Measurements from ENCODE around the gene C5AR1.
"Not testable (repeated sequence)": the region's sequence is repeated elsewhere in the genome, so short reads cannot be mapped to it uniquely, and the experiment has no call there.

Gene C5AR1

GRCh38 chr19:47309608-47310007 is at the start of gene C5AR1:
C5AR1 (plus strand) TSS chr19:47309861; CDS start chr19:47309896, 35 bp downstream.
- in situ Hi-C loops (cut with MboI; ENCODE audit: low sequenced_read_pairs), result no loop called here

- in situ Hi-C loops (cut with MboI; ENCODE audit: low sequenced_read_pairs), result no loop called here
Measured at GRCh38 chr19:47260476-47260875, 49.2 kb upstream of the C5AR1 start.

GRCh38 chr19:47261946-47262793 is 47.5 kb upstream of the C5AR1 start:
- in situ Hi-C loops (cut with MboI; ENCODE audit: low sequenced_read_pairs), result not testable (repeated sequence)

- in situ Hi-C loops (cut with MboI; ENCODE audit: low sequenced_read_pairs), result no loop called here
Measured at GRCh38 chr19:47264629-47265028, 45.0 kb upstream of the C5AR1 start.

GRCh38 chr19:47266401-47266941 is 43.2 kb upstream of the C5AR1 start:
- in situ Hi-C loops (cut with MboI; ENCODE audit: low sequenced_read_pairs), result no loop called here

- in situ Hi-C loops (cut with MboI; ENCODE audit: low sequenced_read_pairs), result no loop called here
Measured at GRCh38 chr19:47267350-47267759, 42.3 kb upstream of the C5AR1 start.

- in situ Hi-C loops (cut with MboI; ENCODE audit: low sequenced_read_pairs), result no loop called here
Measured at GRCh38 chr19:47268028-47268427, 41.6 kb upstream of the C5AR1 start.

- in situ Hi-C loops (cut with MboI; ENCODE audit: low sequenced_read_pairs), result no loop called here
Measured at GRCh38 chr19:47269596-47269995, 40.1 kb upstream of the C5AR1 start.

GRCh38 chr19:47270408-47270807 is 39.3 kb upstream of the C5AR1 start:
- in situ Hi-C loops (cut with MboI; ENCODE audit: low sequenced_read_pairs), result no loop called here

- in situ Hi-C loops (cut with MboI; ENCODE audit: low sequenced_read_pairs), result no loop called here
Measured at GRCh38 chr19:47271949-47272348, 37.7 kb upstream of the C5AR1 start.

- in situ Hi-C loops (cut with MboI; ENCODE audit: low sequenced_read_pairs), result no loop called here
Measured at GRCh38 chr19:47272448-47273312, 37.0 kb upstream of the C5AR1 start.

GRCh38 chr19:47273313-47274070 is 36.2 kb upstream of the C5AR1 start:
- in situ Hi-C loops (cut with MboI; ENCODE audit: low sequenced_read_pairs), result no loop called here

GRCh38 chr19:47274071-47274890 is 35.4 kb upstream of the C5AR1 start, which contains the start of gene INAFM1:
INAFM1 (plus strand) TSS chr19:47274885; CDS start chr19:47274920, 35 bp downstream.
- in situ Hi-C loops (cut with MboI; ENCODE audit: low sequenced_read_pairs), result no loop called here

GRCh38 chr19:47274891-47275761 is 34.5 kb upstream of the C5AR1 start:
- in situ Hi-C loops (cut with MboI; ENCODE audit: low sequenced_read_pairs), result loop anchor here (25.0 kb wide), 1 partner anchor 412 kb away; no protein-coding TSS in a partner anchor

GRCh38 chr19:47275791-47276461 is 33.7 kb upstream of the C5AR1 start:
- in situ Hi-C loops (cut with MboI; ENCODE audit: low sequenced_read_pairs), result loop anchor here (25.0 kb wide), 1 partner anchor 411 kb away; no protein-coding TSS in a partner anchor

- in situ Hi-C loops (cut with MboI; ENCODE audit: low sequenced_read_pairs), result loop anchor here (25.0 kb wide), 1 partner anchor 411 kb away; no protein-coding TSS in a partner anchor
Measured at GRCh38 chr19:47276513-47276912, 33.1 kb upstream of the C5AR1 start.

GRCh38 chr19:47280183-47280797 is 29.4 kb upstream of the C5AR1 start:
- in situ Hi-C loops (cut with MboI; ENCODE audit: low sequenced_read_pairs), result loop anchor here (25.0 kb wide), 1 partner anchor 407 kb away; no protein-coding TSS in a partner anchor

Measured in HL-60/S4 (cell line).